Stimulated activated CD4-positive, alpha-beta T cell treated with anti-CD3 and anti-CD28 coated beads, Interleukin-4, amount 100 ng/mL, for 4 hours (primary cell): ENCODE results near the gene TRIM63.

Experiments used
- DNase-seq, 2 experiments: peaks; one replicate each; pipeline ENCODE4 v3.0.0-alpha.2; 2020

The TRIM63 gene

GRCh38 chr1:26031611-26032220 lies 35.7 kb downstream of the TRIM63 start:
- no peak for DNase-seq

- DNase-seq, result no peak
Measured at GRCh38 chr1:26031196-26031595, 36.2 kb downstream of the TRIM63 start.

DNA sequence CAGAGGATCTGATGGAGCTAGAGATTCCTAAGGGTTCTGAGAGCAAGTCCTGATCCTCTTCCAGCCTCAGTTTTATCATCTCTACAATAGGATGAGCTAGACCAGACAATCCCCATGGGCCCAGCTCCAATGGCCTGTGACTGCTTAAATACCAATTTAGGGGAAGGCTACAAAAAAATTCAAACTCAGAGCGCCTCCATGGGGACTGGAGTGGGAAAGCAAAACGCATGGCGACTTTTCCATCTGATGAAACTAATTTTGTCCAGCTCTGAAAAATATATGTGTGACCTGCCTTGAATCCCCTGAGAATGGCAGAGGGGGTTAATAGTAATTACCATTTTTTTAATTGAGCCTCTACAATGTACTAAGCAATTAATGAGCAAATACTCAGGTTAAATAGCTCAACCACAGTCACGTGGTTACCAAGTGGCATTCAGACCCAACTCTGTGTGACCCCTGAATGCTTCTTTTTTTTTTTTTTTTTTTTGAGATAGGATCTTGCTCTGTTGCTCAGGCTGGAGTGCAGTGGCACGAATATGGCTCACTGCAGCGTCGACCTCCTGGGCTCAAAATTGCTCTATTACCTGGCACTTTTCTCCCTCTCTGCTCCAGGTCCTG lies 37.5 kb downstream of the TRIM63 start:
- no peak for DNase-seq

DNA sequence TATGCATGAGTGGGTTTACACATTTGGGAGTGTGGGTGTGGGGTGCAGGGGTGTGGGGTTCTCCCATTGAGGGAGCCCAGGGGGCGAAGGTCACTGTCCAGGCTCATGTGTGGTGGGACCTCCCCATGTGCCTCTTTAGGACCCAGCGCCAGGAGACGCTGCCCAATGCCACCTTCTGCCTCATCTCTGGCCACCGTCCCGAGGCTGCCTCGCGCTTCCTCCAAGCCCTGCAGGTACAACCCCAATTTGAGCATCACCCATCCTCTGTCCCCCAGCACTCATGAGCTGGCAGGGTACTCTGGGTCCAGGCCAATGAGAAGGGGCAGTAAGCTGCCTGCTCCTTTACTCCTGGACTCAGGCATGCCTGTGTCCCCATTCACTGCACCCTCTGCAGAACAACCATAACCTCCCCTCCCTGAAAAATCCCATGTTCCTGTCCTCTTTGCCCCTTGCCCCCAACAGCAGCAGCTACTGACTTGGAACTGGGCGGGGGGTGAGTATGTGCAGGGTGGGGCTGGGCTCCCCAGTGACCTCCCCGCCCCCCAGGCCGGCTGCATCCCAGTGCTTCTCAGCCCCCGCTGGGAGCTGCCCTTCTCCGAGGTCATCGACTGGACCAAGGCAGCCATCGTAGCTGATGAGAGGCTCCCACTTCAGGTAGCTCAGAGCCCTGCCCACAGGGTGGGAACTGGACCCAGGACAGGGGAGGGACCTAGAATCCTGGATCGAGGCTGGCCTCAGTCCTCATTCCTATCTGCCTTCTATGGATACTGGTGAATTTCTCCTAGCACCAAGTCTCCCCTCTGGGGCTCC lies 38.2 kb downstream of the TRIM63 start:
- no peak for DNase-seq

- no peak for DNase-seq
Measured at GRCh38 chr1:26028490-26028980, 38.9 kb downstream of the TRIM63 start.

DNA sequence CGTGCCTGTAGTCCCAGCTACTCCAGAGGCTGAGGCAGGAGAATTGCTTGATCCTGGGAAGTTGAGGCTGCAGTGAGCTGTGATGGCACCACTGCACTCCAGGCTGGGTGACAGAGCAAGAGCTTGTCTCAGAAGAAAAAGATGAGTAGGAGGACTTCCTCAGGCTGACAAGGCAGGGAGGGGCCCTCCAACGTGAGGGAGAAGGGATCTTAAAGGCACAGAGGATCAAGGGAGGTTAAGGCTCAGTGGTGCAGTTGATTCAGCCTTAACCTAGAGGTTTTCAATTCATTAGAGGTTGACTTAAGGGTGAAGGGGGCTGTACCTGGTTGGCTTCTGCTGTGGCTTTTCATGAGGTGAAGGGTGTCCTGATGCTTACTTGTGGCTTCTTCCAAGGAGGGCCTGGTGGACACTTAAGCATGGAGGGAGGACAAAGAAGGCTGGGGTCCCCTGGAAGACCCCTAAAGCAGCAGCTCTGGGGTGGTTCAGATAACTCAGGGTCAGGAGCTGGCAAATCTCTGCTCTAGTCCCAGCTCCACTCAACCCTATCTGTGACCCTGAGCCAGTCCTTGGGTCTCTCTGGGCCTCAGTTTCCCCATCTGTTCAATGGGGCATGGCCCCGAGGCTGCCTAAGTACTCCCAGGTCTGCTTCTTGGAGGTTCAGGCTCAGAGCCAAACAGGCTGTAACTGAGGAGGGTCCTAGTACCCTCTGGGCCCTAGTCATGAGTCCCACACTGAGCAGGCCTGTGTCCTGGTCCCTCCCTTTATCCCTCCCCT lies 39.5 kb downstream of the TRIM63 start:
- no peak for DNase-seq

DNA sequence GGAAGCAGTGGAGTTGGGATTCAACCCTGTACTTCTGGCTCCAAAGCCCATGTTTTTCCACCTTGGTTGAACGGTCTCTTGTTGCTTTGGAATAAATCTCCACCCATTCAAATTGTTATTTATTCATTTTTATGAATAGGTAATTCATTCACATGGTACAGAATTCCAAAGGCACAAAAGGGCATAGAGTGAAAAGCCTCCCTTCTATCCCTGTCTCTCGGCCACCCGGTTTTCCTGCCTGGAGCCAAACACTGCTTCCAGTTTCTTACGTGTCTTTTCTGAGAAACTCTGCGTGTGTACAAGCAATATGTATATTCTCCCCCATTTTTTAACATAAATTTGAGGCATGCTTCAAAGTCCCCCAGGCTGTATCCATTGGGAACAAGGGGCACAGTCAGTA lies 41.9 kb downstream of the TRIM63 start:
- DNase-seq, result no peak

DNA sequence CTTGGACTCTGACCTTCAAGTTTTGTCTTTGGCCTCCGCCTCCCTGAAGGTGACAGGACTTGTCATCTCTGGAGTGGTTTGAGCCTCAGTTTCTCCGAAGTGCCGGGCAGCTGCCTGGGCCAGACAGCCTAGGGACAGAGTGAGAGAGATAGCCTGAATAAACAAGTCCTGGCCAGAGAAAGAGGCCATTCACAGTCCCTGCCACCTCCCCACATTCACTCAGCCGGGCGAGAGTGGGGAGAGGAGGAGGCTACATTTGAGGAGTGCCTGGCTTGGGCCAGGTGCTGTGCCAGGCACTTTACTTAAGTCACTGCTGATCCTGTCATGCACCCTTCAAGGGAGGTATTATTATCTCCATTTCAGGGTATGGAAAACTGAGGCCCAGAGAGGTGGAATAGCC lies 42.4 kb downstream of the TRIM63 start:
- no peak for DNase-seq

DNA sequence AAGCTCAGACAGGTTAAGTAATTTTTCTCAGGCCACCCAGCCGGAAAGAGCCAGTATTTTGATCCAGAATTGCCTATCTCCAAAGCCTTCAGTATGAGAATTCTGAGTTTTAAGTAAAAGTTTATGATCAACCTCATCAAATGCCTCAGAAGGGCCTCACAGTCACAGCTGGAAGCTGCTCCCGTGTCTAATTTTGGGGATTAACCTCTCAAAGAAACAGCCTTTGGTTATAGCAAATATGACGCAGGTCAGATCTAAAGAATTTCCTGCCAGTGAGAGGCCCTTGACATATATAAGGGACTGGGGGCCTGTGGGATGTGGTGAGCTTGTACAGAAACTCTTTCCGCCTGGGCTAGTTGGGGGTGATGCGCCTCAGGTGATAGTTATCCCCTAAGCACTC lies 43.6 kb downstream of the TRIM63 start:
- no peak for DNase-seq

GRCh38 chr1:26023009-26023408 lies 44.4 kb downstream of the TRIM63 start:
- DNase-seq, result no peak

- DNase-seq, result no peak
Measured at GRCh38 chr1:26022404-26022779, 45.0 kb downstream of the TRIM63 start.

DNA sequence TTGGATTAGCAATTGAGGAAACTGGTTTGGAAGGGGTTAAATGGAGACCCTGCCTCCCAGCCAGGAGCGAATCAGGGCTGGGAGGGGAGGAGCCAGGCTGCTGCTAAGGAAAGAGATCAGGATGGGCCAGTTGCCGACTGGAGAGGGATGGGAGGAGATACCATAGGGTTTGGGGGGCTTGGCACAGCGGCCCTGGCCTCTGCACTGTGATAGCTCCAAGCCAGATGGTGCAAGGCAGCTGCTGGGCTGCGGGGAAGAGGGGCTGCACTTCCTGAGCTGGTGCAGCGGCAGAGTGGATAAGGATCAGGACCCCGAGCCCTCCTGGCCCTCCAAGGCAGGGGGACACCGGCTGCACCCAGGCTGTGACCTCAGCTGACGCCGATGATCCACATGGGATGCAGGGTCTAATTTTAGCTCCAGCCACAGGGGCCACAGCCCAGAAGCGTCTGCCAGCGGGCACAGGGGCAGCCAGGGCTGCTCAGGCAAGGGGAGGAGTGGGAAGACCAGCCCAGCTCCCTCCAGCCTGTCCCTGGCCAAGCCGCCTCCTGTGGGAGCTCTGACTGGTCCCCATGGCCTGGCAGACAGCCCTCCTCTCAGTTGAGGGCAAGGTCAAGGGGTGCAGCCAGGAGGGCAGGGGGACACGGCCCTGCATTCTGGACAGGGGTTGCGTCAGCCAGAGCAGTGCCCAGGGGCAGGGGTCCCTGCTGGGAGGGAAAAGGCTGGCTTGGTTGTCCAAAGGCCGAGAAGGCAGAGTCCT lies 45.6 kb downstream of the TRIM63 start, which contains the start of gene EXTL1:
Gene EXTL1 (plus strand): TSS at position 129 of the 757 bp plus-strand sequence. CDS start 872 bp downstream, outside the sequence.
- no peak for DNase-seq

DNA sequence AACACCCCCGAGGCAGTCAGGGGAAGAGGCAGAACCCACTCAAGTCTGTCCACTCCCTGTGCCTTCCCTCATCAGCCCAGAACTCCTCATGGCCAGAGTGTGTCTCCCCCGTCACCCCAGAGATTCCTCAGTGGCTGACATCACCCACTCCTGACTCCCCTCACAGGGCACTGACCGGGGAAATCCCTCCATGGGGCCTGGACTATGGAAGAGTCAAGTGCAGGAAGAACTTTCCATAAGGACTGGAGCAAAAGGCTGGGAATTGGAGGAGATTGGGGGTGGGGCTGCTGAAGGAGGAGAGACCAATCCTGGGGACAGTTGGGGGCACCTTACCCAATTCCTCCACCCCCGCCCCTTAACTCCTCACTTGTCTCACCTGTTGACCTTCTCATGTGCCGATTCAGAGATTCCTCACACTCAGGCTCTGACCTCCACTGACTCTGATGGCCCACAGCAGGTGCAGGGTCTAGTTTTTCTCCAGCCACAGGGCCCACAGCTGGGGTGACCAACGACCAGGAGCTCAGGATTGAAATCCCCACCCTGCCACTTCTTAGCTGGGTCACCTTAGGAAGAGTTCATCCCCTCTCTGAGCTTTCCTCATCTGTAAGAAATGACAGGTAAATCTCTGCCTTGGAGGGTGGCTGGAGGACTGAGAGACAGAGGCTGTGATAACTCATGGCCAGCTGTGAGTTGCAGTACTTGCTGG lies 46.3 kb downstream of the TRIM63 start:
- DNase-seq, result no peak

DNA sequence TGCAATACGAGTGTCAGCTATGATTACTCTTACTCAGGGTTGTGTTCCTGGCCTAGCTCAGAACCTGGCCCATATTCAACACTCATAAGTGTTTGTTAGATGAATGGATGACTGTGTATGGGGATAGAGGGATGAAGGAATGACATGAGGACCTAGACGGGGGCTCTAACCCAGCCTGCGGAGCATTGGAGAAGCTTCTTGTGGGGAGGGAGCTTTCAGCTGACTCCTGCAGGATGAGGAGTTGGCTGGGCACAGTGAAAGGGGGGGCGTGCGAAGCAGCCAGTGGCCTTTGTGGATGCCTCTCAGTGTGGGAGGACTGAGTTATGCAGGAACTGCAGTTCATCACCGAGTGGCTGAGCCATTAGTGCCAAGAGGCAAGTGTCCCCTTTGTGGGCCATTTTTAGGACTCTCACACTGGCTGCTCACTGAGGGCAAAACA lies 47.1 kb downstream of the TRIM63 start:
- no peak for DNase-seq

DNA sequence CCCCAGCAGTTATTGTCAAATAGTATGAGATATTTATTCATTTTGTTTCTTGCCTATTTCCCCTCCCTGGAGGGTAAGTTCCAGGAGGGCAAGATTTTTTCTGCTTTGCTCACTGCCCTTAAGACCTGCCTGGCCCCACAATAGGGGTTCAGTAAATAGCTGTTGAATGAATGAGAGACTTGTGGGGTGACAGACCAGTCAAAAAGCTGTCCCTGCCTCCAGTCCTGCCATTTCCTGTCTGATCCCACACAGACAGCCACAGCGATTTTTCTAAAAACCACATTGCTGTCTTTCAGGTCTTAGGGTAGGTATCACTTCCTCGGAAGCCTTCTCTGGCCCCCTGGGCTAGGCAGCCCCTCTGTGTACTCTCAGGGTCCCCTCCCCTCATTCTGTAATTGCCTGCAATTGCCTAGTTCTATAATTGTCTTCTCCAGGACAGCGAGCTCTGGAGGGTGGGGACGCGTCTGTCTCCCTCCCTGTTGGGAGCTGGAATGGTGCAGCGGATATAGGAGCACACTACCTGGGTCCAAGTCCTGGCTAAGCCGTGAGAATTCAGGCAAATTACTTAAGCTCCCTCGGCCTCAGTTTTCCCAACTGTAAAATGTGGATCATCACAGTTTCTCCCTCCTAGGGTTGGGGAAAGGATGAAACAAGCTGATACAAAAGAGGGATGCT lies 47.7 kb downstream of the TRIM63 start:
- DNase-seq, result no peak

DNA sequence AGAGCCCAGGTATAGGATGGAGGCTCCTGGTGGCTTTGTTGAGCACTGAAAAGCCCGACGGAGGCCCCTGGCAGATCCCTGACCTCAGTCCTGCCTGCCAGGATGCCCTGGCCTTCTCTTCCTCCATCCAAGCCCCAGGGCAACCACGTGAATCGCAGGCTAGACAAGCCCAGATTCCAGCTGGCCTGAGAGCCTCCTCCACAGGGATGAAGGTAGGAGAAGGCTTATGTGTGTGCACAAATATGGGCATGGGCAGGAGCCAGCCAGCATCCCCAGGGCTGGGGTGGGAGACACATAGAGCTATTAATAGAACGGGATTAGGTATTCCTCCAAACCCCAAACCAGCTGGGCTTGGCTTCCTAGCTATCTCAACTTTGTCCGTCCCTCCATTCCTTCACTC lies 49.8 kb downstream of the TRIM63 start:
- DNase-seq, result no peak

GRCh38 chr1:26016953-26017545 lies 50.4 kb downstream of the TRIM63 start:
- no peak for DNase-seq

DNA sequence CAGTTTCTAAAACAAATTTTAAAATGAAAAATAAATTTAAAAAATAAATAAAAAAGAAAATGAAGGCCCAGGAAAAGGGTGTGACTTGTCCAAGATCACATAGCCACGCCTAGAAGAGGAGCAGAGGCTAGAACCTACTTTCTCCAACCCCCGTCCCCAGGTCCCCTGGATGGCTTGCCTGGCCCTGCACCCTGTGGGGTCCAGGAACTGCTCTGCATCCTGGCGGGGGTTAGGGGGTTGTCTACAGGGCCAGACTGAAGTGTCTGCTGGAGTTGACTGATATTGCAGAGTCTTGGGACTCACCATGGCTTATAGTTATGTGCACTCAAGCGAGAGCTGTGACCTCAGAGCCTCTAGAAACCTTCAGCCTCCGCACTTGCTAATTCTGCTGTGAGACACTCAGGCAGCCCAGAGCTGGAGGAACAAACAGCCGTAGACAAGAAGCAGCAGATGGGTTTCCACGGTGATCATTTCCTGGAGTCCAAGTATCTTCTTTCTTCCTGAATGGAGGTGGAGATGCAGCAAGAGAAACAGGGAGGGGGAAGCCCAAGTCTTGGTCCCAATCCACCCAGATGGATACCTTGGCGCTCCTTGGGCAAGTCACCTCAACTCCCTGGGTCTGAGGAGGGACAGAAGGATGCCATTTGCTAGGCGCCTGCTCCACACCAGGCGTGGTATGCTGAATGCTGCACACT lies 51.0 kb downstream of the TRIM63 start:
- no peak for DNase-seq

GRCh38 chr1:26015358-26015757 lies 52.1 kb downstream of the TRIM63 start:
- no peak for DNase-seq

GRCh38 chr1:26014179-26014578 lies 53.3 kb downstream of the TRIM63 start:
- DNase-seq, result no peak
